Sigmoid colon (tissue), 7 donors: ENCODE data around the gene TBC1D1. TPM values are rescaled to one million over a fixed set of nuclear protein-coding genes. Genes with fewer than 3 reads are reported as not detected.

Source experiments
- DNase-seq: peaks from one replicate; pipeline ENCODE4 v3.0.0-alpha.2; 2019
- H3K27ac ChIP-seq, 4 donors: fragments of 200-600 bp; sonication (generic); one replicate each; pipeline ENCODE4 v1.5.1; 2016 to 2019; ENCODE audit warnings: mild to moderate bottlenecking in 1 of 4
- H3K27me3 ChIP-seq, 3 donors: fragments of 200-600 bp; sonication (generic); one replicate each; pipeline ENCODE4 v1.5.1; 2019; ENCODE audit warnings: mild to moderate bottlenecking in 1 of 3
- H3K36me3 ChIP-seq, 4 donors: fragments of 200-600 bp; sonication (generic); one replicate each; pipeline ENCODE4 v1.5.1; 2016 to 2019
- H3K4me1 ChIP-seq, 4 donors: fragments of 200-600 bp; sonication (generic); one replicate each; pipeline ENCODE4 v1.5.1; 2017 to 2019
- H3K4me3 ChIP-seq, 4 donors: fragments of 200-600 bp; sonication (generic); one replicate each; pipeline ENCODE4 v1.5.1; 2017 to 2019; ENCODE audit warnings: mild to moderate bottlenecking in 2 of 4, moderate library complexity in 1 of 4
- H3K9me3 ChIP-seq, 4 donors: fragments of 200-600 bp in 3 of 4; sonication (generic) in 3 of 4; one replicate each; pipeline versions ENCODE4 v1.5.1 to v1.6.1; 2013 to 2019
- EP300 ChIP-seq, 4 donors: sonication (generic); formaldehyde crosslinking; IDR thresholded peaks; one replicate each; pipeline ENCODE4 v1.6.1; 2017; ENCODE audit warnings: antibody characterized with exemption in 4 of 4
- POLR2A ChIP-seq, 2 donors: fragments of 450-650 bp; IDR thresholded peaks; one replicate each; pipeline ENCODE4 v1.6.1; 2016; ENCODE audit warnings: antibody characterized with exemption in 2 of 2, mild to moderate bottlenecking in 2 of 2, moderate library complexity in 2 of 2
- POLR2AphosphoS5 ChIP-seq, 4 donors: sonication (generic); formaldehyde crosslinking; IDR thresholded peaks; one replicate each; pipeline ENCODE4 v1.6.1; 2017; ENCODE audit warnings: antibody characterized with exemption in 4 of 4
- WGBS, 2 donors: extraction: QIAGEN DNeasy Blood & Tissue Kit; methylation state at CpG; one replicate each; pipeline ENCODE4 v1.1.7; 2013; 5-methylcytosine and 5-hydroxymethylcytosine counted together
- intact Hi-C: fragments of 100-400 bp; cut with DNase I; formaldehyde crosslinking; loops from one replicate; pipeline ENCODE4 v1.15.1; 2023
- polyA plus RNA-seq, 3 donors: library from polyadenylated mRNA; stranded (reverse); fragments of 200-250 nt; gene quantifications; one replicate each; pipeline ENCODE4 v1.2.3, GENCODE V29; 2013
- total RNA-seq, 4 donors: library from RNA; depleted of rRNA; stranded (reverse); fragments of >200 nt; gene quantifications; one replicate each; pipeline ENCODE4 v1.1.0, GENCODE V29; 2016
- TF ChIP-seq, protein P1 (sequence below), 4 experiments: fragments of 450-650 bp in 3 of 4; fragments of 200-600 bp in 1 of 4; IDR thresholded peaks; one replicate each; pipeline ENCODE4 v1.5.1; 2016 to 2019; ENCODE audit warnings: antibody characterized with exemption in 4 of 4, mild to moderate bottlenecking in 3 of 4, moderate library complexity in 2 of 4
- donor health status: healthy with polysubstance abuse.
- donor health status: Bipolar disorder and iron deficiency.
- donor health status: healthy.

TBC1D1 gene
- total and polyA plus RNA-seq, 7 donors: 31.2 to 450 (median 253) TPM

DNA sequence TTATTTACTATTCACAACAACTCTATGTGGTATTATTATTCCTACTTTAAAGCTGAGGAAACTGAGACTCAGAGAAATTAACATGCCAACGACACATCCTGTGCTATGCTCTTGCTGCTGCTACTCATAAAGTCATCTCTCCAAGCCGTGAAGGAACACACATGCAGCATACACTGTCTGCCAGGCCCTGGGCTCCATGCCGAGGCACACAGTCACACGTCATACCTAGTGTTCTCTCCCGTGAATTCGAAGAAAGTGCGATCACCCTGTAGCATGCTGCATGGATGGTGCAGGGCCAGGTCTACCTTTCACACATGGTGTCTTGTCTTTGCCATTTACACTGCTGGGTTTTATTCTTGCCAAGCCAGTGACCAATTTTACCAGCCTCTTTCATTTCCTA is 34.1 kb downstream of the TBC1D1 start:
- Histone ChIP-seq H3K4me1 (peaks cover 0 to 49% (median 25%) of the 10 kb centered on the region in 4 donors), H3K9me3 (no peaks in the 10 kb centered on the region), H3K4me3 (no peak overlapping the region), H3K27me3 (no peaks in the 10 kb centered on the region), H3K36me3 (no peaks in the 10 kb centered on the region), H3K27ac (peak overlapping the region in 1 of 4 donors; percentile 5)
- WGBS, 2 donors: 81 to 82% methylated on average over 7 of the region's 7 CpGs
- TF ChIP-seq POLR2AphosphoS5 (IDR thresholded peaks at IDR 0.05) (no peak), POLR2A (IDR thresholded peaks at IDR 0.05) (no peak), EP300 (IDR thresholded peaks at IDR 0.05) (no peak)
- TF ChIP-seq, protein P1, sequence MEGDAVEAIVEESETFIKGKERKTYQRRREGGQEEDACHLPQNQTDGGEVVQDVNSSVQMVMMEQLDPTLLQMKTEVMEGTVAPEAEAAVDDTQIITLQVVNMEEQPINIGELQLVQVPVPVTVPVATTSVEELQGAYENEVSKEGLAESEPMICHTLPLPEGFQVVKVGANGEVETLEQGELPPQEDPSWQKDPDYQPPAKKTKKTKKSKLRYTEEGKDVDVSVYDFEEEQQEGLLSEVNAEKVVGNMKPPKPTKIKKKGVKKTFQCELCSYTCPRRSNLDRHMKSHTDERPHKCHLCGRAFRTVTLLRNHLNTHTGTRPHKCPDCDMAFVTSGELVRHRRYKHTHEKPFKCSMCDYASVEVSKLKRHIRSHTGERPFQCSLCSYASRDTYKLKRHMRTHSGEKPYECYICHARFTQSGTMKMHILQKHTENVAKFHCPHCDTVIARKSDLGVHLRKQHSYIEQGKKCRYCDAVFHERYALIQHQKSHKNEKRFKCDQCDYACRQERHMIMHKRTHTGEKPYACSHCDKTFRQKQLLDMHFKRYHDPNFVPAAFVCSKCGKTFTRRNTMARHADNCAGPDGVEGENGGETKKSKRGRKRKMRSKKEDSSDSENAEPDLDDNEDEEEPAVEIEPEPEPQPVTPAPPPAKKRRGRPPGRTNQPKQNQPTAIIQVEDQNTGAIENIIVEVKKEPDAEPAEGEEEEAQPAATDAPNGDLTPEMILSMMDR (IDR thresholded peaks at IDR 0.05): no peak
- DNase-seq: no peak
- intact Hi-C loops: loop anchor here (5.0 kb wide), 1 partner anchor 37 kb away; the partner anchor contains the start of gene PTTG2

DNA sequence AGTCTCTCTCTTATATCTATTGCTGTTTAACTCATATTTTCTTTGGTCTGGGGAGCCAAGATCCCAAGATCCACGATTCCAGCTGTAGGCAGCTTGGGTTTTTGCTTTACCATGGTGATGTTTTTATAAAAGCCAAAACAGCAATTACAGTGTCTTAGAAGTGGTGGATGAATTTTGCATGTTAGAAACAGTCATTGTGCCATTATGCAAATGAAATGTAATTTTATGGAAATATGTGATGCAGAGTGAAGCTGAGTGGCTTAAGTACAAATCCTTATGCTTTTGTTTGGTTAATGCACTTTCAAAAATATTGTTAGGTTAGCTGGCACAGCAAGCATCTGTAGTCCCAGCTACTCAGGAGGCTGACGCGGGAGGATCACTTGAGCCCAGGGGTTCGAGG is 36.5 kb downstream of the TBC1D1 start:
- WGBS, 2 donors: 86 to 92% methylated on average over 4 of the region's 4 CpGs
- no peaks in the 10 kb centered on the region for H3K9me3 ChIP-seq
- no peaks in the 10 kb centered on the region for H3K27me3 ChIP-seq
- TF ChIP-seq POLR2AphosphoS5 (IDR thresholded peaks at IDR 0.05) (no peak), EP300 (IDR thresholded peaks at IDR 0.05) (no peak), POLR2A (IDR thresholded peaks at IDR 0.05) (no peak)
- TF ChIP-seq, protein P1 (IDR thresholded peaks at IDR 0.05): no peak
- intact Hi-C loops: no loop called here
- no peak for DNase-seq
- H3K27ac ChIP-seq: peak overlapping the region in 2 of 4 donors; percentile 13 to 60
- H3K4me1 ChIP-seq: peaks cover 0 to 60% (median 33%) of the 10 kb centered on the region in 4 donors
- no peak overlapping the region for H3K4me3 ChIP-seq
- peaks cover 0 to 7% (median 0%) of the 10 kb centered on the region in 4 donors for H3K36me3 ChIP-seq

GRCh38 chr4:37928426-37929416 is 37.8 kb downstream of the TBC1D1 start:
- WGBS, 2 donors: 71 to 82% methylated on average over 12 of the region's 12 CpGs
- no peak overlapping the region for H3K4me3 ChIP-seq
- peaks cover 0 to 7% (median 0%) of the 10 kb centered on the region in 4 donors for H3K36me3 ChIP-seq
- DNase-seq: no peak
- H3K9me3 ChIP-seq: no peaks in the 10 kb centered on the region
- no peak for TF ChIP-seq POLR2AphosphoS5 (IDR thresholded peaks at IDR 0.05)
- TF ChIP-seq EP300 (IDR thresholded peaks at IDR 0.05): no peak
- TF ChIP-seq, protein P1 (IDR thresholded peaks at IDR 0.05): no peak
- no peak for TF ChIP-seq POLR2A (IDR thresholded peaks at IDR 0.05)
- intact Hi-C loops: no loop called here
- H3K4me1 ChIP-seq: peaks cover 0 to 60% (median 35%) of the 10 kb centered on the region in 4 donors
- no peaks in the 10 kb centered on the region for H3K27me3 ChIP-seq
- peak overlapping the region in 3 of 4 donors; percentile 38 to 60 (median 60) for H3K27ac ChIP-seq

DNA sequence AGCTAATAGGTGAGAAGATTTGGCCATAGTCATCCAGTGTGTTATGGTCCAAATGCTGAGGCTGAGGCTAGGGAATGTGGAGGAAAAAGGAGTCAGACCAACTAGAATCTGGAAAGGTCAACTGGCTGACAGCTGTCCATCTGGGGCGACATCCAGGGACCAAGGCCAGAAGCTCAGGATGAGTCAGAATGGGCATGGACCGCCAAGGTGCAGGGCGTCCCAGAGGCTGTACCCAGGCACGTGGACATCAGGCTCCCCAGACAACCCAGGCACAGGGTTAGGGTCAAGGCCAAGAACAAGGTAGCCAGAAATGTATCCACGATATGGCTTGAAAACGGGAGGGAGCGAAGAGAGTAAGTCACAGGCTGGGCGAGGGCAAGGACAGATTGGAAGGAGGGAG is 43.2 kb downstream of the TBC1D1 start:
- TF ChIP-seq EP300 (IDR thresholded peaks at IDR 0.05) (no peak), POLR2A (IDR thresholded peaks at IDR 0.05) (no peak), POLR2AphosphoS5 (IDR thresholded peaks at IDR 0.05) (no peak)
- TF ChIP-seq, protein P1 (IDR thresholded peaks at IDR 0.05): no peak
- peaks cover 0 to 43% (median 30%) of the 10 kb centered on the region in 4 donors for H3K4me1 ChIP-seq
- H3K27me3 ChIP-seq: no peaks in the 10 kb centered on the region
- no peak overlapping the region for H3K27ac ChIP-seq
- no peaks in the 10 kb centered on the region for H3K9me3 ChIP-seq
- no peak for DNase-seq
- intact Hi-C loops: no loop called here
- H3K36me3 ChIP-seq: peaks cover 0 to 17% (median 0%) of the 10 kb centered on the region in 4 donors
- no peak overlapping the region for H3K4me3 ChIP-seq
- 98% methylated on average over 8 of the region's 8 CpGs for whole genome bisulfite sequencing, 2 donors
